HG03060 (cell line): ENCODE measurements around the gene MAX.
"Not testable (repeated sequence)": the region's sequence is repeated elsewhere in the genome, so short reads cannot be mapped to it uniquely, and the experiment has no call there.

Experiments used
- ATAC-seq: cut with Tn5 transposase; IDR thresholded peaks from one replicate; pipeline ENCODE4 v1.9.1; 2021; ENCODE audit warnings: low read depth, moderate number of reproducible peaks; ENCODE audit not compliant: unreplicated experiment

MAX gene

GRCh38 chr14:65106316-65106715, 4.0 kb upstream of the MAX start:
- no peak for ATAC-seq

- ATAC-seq, result no peak
Measured at GRCh38 chr14:65104791-65105190, 2.5 kb upstream of the MAX start.

GRCh38 chr14:65103150-65103760, 938 bp upstream of the MAX start:
- ATAC-seq, result no peak

GRCh38 chr14:65101631-65102440, 481 bp downstream of the MAX start:
- no peak for ATAC-seq

GRCh38 chr14:65100922-65101541, 1.3 kb downstream of the MAX start:
- ATAC-seq, result no peak

- no peak for ATAC-seq
Measured at GRCh38 chr14:65098586-65098985, 3.7 kb downstream of the MAX start.

- ATAC-seq, result no peak
Measured at GRCh38 chr14:65096323-65097089, 5.8 kb downstream of the MAX start.

GRCh38 chr14:65095633-65096205, 6.6 kb downstream of the MAX start:
- ATAC-seq, result no peak

GRCh38 chr14:65092349-65092748, 10.0 kb downstream of the MAX start:
- ATAC-seq, result no peak

- ATAC-seq, result not testable (repeated sequence)
Measured at GRCh38 chr14:65087835-65088234, 14.5 kb downstream of the MAX start.

GRCh38 chr14:65086686-65087085, 15.6 kb downstream of the MAX start:
- not testable (repeated sequence) for ATAC-seq

GRCh38 chr14:65084554-65085505, 17.5 kb downstream of the MAX start:
- no peak for ATAC-seq

GRCh38 chr14:65082930-65083329, 19.4 kb downstream of the MAX start:
- no peak for ATAC-seq

GRCh38 chr14:65080960-65081747, 21.2 kb downstream of the MAX start:
- ATAC-seq, result no peak

- no peak for ATAC-seq
Measured at GRCh38 chr14:65079768-65080167, 22.5 kb downstream of the MAX start.

- ATAC-seq, result no peak
Measured at GRCh38 chr14:65079201-65079600, 23.1 kb downstream of the MAX start.

GRCh38 chr14:65077318-65077717, 25.0 kb downstream of the MAX start:
- no peak for ATAC-seq

GRCh38 chr14:65075628-65076325, 26.5 kb downstream of the MAX start:
- ATAC-seq, result no peak
